ENCODE data around the gene CORO1C.
"Not testable (repeated sequence)": the region's sequence is repeated elsewhere in the genome, so short reads cannot be mapped to it uniquely, and the experiment has no call there.

- not testable (repeated sequence) for TF ChIP-seq CTCF, POLR2A, EP300 (IDR thresholded peaks at IDR 0.05)
Observed at GRCh38 chr12:108655812-108656175, 75.5 kb downstream of the CORO1C start.

Data from gastroesophageal sphincter (tissue), 3 donors.